ENCODE data around the gene FGD4. TPM values are rescaled to one million over a fixed set of nuclear protein-coding genes. Genes with fewer than 3 reads are reported as not detected.

FGD4 gene
- total and polyA plus RNA-seq, 9 of the 15 experiments (the other 6 are each of a cell fraction or from before 2014, with no cell fraction given): 0.05 to 0.51 (median 0.27) TPM

DNA sequence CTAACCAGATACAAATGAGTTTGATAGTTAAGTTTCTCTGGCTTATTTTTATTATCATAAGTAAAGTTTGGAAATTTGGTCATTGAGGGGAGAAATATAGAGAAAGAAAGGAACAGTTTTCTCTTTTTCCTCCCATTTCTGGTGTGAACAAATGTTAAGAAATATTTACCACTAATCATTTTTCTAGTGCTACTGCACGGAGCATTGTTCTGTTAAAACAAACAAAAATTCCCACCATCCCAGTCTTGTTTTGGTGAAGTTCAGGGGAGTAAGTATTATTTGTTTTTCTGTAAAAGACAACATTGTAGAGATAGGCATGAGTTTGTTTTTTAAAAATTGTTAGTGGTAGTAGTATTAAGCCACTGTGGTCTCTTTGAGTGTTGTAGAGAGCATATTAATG is 135.3 kb downstream of the FGD4 start:
- FAIRE-seq (no peak), ATAC-seq (no peak), DNase-seq (ENCODE audit: extremely low read depth in 1 of 4, low spot score in 3 of 4) (no peak)
- no TSS peak for BruUV-seq (replicated peaks)
- ChIA-PET CTCF (ENCODE audit: low intra/inter-chr PET ratio) (no interaction called here), POLR2A (no interaction called here)
- Histone ChIP-seq H3K9ac (ENCODE audit: insufficient read depth in 1 of 2, low read depth in 2 of 2, low read length in 2 of 2) (no peak overlapping the region), H3K9me1 (ENCODE audit: control insufficient read depth, insufficient read depth, low read length) (no peaks in the 10 kb centered on the region), H4K20me1 (replicated peaks; ENCODE audit: control insufficient read depth, insufficient read depth, low read length) (no peaks in the 10 kb centered on the region), H3K79me2 (ENCODE audit: control insufficient read depth, insufficient read depth, low read length) (no peaks in the 10 kb centered on the region), H3K4me2 (ENCODE audit: insufficient read depth, low read length) (no peak overlapping the region), H3K36me3 (ENCODE audit: control insufficient read depth, insufficient read depth, low read length) (no peaks in the 10 kb centered on the region), H3K27me3 (ENCODE audit: control insufficient read depth in 2 of 2, insufficient read depth in 2 of 2, low read length in 2 of 2) (peaks cover 12 to 22% of the 10 kb centered on the region in 2 experiments; a peak in 2 of 5 replicates), H3K4me3 (no peak overlapping the region), H3K4me1 (replicated peaks in 1 of 2; ENCODE audit: control insufficient read depth in 2 of 2, insufficient read depth in 2 of 2, low read length in 2 of 2) (no peaks in the 10 kb centered on the region), H3K27ac (ENCODE audit: extremely low read depth, low read depth, low read length) (no peak overlapping the region), H2AFZ (ENCODE audit: low read depth, low read length) (no peak overlapping the region), H3K9me3 (replicated peaks; ENCODE audit: control insufficient read depth, insufficient read depth, low read depth, low read length) (no peaks in the 10 kb centered on the region)
- TF ChIP-seq ZNF212 (CRISPR knock-in tag; IDR thresholded peaks at IDR 0.05) (no peak), ZNF140 (CRISPR knock-in tag; IDR thresholded peaks at IDR 0.05) (no peak), ZNF311 (CRISPR knock-in tag; IDR thresholded peaks at IDR 0.05) (no peak), CBX1 (IDR thresholded peaks at IDR 0.05; ENCODE audit: low read depth) (no peak), LCOR (CRISPR knock-in tag; IDR thresholded peaks at IDR 0.05) (no peak), CBX8 (IDR thresholded peaks at IDR 0.05; ENCODE audit: borderline replicate concordance, extremely low read depth, low read depth, low read length, poor library complexity, severe bottlenecking) (peak; percentile 37)
- TF ChIP-seq, protein P1, sequence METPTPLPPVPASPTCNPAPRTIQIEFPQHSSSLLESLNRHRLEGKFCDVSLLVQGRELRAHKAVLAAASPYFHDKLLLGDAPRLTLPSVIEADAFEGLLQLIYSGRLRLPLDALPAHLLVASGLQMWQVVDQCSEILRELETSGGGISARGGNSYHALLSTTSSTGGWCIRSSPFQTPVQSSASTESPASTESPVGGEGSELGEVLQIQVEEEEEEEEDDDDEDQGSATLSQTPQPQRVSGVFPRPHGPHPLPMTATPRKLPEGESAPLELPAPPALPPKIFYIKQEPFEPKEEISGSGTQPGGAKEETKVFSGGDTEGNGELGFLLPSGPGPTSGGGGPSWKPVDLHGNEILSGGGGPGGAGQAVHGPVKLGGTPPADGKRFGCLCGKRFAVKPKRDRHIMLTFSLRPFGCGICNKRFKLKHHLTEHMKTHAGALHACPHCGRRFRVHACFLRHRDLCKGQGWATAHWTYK (CRISPR knock-in tag; IDR thresholded peaks at IDR 0.05): no peak
- intact Hi-C loops (cut with micrococcal nuclease) (no loop called here), in situ Hi-C loops (cut with MboI) (no loop called here)
- 0% methylated on average over 1 of the region's 1 CpG for whole genome bisulfite sequencing (ENCODE audit: insufficient coverage, low coverage, missing lambda C conversion rate)

Data from K562 (cell line).